GM18951 (cell line): Measurements from ENCODE around the gene SNN.

Source experiments
- POLR2A ChIP-seq: IDR thresholded peaks from 4 replicates; pipeline ENCODE4 v1.6.1; 2011; ENCODE audit warnings: mild to moderate bottlenecking; ENCODE audit not compliant: insufficient read length, insufficient read depth; ENCODE audit errors: extremely low read depth
- in situ Hi-C: fragments of 300-500 bp; cut with MboI; formaldehyde crosslinking; loops from one replicate; pipeline ENCODE4 v1.12.0; 2022; ENCODE audit warnings: low sequenced_read_pairs, mixed read lengths, inconsistent platforms; ENCODE audit not compliant: unreplicated experiment

Gene SNN

GRCh38 chr16:11674001-11674817, 6.0 kb downstream of the SNN start:
- in situ Hi-C loops: loop anchor here (25.0 kb wide), 1 partner anchor 712 kb away; no protein-coding TSS in a partner anchor
- TF ChIP-seq POLR2A: no peak

DNA sequence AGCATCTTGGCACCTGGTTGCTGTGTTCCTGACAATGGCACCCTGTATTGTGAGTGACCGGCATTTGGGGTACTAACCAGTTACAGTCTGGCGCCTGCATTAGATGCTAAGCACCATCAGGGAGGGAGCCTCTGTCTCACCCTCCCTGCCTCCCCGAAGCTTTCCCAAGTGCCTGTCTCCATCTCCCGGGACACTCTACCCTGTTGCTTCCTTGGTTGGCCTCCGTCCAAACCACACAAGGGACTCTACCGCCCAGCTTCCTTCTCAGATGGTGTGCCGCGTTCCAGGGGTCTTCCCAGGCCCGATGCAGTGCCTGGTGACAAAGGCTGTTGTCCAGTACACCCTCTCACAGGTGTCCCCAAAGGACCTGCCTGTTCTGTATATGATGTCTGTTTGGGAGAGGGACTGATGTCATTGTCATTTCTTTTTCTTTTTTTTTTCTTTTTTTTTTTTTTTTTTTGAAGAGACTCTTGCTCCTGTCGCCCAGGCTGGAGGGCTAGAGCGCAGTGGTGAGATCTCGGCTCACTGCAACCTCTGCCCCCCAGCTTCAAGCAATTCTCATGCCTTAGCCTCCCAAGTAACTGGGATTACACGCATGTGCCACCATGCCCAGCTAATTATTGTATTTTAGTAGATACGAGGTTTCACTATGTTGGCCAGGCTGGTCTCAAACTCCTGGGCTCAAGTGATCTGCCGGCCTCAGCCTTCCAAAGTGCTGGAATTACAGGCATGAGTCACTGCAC, 6.7 kb downstream of the SNN start:
- in situ Hi-C loops: loop anchor here (25.0 kb wide), 1 partner anchor 713 kb away; no protein-coding TSS in a partner anchor
- no peak for TF ChIP-seq POLR2A

DNA sequence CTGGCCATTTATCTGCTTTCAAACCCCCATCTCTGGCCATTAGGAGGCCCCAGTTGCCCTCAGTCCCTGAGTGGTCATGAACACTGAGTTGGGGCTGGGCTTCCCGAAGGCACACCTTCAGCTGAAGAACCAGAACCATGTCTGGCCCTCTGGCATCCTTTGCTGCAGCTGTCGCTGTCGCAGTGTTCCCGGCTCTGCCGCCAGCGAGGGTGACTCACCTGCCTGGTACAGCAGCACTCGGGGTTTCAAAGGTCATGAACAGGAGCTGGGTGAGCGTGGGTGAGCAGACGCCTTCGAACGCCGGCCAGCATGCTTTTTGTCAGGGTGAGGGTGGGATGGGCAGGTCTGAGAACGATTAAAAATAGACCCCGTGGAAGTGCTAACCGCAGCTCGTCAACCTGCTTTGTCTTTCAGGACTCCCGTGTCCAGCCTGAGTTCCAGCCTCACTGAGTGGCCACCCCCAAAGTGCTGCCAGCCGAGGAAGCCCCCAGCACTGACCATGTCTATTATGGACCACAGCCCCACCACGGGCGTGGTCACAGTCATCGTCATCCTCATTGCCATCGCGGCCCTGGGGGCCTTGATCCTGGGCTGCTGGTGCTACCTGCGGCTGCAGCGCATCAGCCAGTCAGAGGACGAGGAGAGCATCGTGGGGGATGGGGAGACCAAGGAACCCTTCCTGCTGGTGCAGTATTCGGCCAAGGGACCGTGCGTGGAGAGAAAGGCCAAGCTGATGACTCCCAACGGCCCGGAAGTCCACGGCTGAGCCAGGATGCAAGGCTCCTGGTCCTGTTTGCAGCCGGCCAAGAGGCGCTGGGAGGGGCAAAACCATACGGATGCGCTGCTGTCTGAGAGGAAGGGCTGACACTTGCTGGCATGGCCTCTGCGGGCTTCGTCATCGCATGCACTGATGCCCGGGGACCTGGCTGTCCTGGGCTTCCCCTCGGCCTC, 7.6 kb downstream of the SNN start:
- TF ChIP-seq POLR2A: no peak
- in situ Hi-C loops: no loop called here

GRCh38 chr16:11676799-11677198, 8.5 kb downstream of the SNN start:
- no peak for TF ChIP-seq POLR2A
- in situ Hi-C loops: no loop called here

DNA sequence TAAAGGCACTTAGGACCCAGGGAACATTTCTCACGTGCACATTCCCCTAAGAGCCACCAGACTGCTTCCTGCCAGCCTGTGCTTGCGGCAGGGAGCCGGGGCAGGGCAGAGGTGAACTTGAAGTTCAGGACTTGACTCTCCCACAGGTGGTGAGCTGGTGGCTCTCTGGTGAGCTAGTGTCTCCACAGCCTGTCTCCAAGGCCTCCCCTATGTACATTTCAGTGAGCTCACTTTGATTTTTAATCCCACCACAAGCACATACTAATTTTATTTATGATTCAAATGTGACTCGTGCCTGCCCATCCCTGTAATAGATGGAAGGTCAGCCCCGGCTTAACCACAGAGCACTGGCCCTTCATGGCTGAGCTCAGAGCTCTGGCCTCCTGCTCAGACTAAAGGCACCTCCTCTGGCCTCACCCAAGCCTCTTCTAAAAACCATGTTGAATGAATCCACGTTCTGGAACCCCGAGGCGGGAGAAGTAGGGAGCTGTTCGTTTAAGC, 9.2 kb downstream of the SNN start:
- in situ Hi-C loops: no loop called here
- no peak for TF ChIP-seq POLR2A

GRCh38 chr16:11677959-11678881, 10.0 kb downstream of the SNN start:
- TF ChIP-seq POLR2A: peak; percentile 14
- in situ Hi-C loops: no loop called here

DNA sequence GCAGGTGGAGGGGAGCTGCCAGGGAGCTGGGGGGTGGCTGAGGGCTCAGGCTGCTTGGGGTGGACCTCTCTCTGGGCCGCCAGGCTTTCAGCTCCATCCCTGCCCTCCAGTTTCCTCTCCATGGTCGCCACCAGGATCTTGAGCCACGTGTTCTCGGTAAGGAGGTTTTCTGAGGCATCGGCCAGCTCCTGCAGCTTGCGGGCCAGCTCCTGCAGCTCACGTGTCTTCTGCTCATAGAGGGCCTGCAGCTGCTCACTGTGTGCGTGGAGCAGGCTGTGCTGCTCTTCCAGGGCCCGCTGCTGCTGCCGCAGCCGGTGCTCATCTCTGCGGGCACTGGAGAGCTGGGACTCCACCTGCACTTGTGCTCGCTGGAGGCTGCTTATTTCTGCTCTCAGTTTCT, 11.0 kb downstream of the SNN start:
- TF ChIP-seq POLR2A: no peak
- in situ Hi-C loops: no loop called here

DNA sequence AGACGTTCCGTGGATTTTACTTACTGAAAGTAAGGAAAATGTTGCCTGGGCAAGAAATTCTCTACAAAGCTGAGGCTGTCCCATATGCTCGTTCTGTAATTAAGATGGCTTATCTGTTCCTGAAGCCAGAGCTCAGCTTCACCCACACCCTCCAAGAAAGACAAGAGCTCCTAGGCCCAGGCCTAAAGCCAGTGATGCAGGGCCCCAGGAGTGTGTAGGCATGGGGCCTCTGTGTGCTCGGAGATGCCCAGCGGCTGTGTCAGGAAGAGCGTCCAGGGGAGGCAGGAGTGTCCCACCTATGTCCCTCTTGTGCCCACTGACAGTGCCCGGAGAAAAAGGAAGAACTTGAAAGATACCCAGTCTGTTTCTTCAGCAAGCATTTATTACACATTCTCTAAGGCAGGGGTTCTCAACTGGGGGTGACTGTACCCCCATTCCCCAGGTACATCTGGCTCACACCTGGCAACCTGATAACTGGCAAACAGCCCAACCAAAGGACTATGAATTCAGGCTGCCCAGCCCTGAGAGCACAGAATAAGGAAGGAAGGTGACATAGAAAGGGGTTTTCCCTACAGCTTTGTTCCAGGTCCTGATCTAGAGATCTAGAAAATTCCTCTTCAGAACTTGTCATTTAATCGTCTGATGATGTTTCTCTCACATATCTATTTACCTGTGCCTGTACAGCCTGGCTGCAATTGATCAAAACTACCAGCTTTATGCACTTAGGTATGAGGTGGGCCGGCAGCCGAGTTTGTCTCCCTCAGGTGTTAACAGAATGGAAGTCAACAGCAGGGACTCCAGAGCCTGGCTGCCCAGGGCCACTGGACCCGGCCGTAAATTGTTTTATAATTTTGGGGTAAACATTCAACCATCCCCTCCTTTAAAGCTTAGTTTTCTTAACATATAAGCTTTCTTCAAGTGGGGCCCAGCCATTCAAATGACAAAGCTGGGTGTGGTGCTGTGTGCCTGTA, 12.0 kb downstream of the SNN start:
- TF ChIP-seq POLR2A: no peak
- in situ Hi-C loops: no loop called here

DNA sequence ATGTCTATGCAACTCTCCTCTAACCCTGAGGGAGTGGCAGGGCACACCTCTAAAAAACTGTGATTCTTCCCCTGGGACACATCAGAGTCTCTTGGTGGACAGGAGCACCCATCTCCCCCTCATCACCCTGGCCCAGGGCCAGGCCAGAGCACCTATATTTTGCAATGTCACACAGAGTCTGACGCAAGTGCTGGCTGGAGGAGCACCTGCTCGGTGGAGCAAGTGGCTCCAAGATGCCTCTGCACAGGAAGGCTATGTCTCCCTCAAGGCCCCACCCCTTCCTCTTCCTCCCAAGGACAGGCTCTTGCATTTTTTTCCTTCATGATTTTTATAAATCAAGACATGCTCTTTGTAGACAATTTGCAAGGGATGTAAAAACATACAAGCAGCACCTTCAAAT, 13.3 kb downstream of the SNN start:
- TF ChIP-seq POLR2A: peak; percentile 32
- in situ Hi-C loops: no loop called here

- in situ Hi-C loops: no loop called here
- no peak for TF ChIP-seq POLR2A
Measured at GRCh38 chr16:11681976-11682654, 13.9 kb downstream of the SNN start.
